ENCODE results near the gene PPDPF. TPM values are rescaled to one million over a fixed set of nuclear protein-coding genes. Genes with fewer than 3 reads are reported as not detected.

Gene PPDPF
- total RNA-seq, 2 donors from 2014 or later, result 66.4 to 96.9 TPM

- no peaks in the 10 kb centered on the region for H3K9me3 Mint-ChIP-seq
- no peaks in the 10 kb centered on the region for H3K36me3 Mint-ChIP-seq
- DNase-seq (ENCODE audit: low spot score), result no peak
- no peak overlapping the region for H3K4me3 Mint-ChIP-seq
- H3K27ac Mint-ChIP-seq, result no peak overlapping the region
- H3K4me1 Mint-ChIP-seq (ENCODE audit: low read depth in 2 of 2), result peaks cover 0 to 4% of the 10 kb centered on the region in 2 donors
- peaks cover 0 to 4% of the 10 kb centered on the region in 2 donors for H3K27me3 Mint-ChIP-seq
- ATAC-seq, result no peak
Measured at GRCh38 chr20:63529180-63529860, 8.8 kb downstream of the PPDPF start.

DNA sequence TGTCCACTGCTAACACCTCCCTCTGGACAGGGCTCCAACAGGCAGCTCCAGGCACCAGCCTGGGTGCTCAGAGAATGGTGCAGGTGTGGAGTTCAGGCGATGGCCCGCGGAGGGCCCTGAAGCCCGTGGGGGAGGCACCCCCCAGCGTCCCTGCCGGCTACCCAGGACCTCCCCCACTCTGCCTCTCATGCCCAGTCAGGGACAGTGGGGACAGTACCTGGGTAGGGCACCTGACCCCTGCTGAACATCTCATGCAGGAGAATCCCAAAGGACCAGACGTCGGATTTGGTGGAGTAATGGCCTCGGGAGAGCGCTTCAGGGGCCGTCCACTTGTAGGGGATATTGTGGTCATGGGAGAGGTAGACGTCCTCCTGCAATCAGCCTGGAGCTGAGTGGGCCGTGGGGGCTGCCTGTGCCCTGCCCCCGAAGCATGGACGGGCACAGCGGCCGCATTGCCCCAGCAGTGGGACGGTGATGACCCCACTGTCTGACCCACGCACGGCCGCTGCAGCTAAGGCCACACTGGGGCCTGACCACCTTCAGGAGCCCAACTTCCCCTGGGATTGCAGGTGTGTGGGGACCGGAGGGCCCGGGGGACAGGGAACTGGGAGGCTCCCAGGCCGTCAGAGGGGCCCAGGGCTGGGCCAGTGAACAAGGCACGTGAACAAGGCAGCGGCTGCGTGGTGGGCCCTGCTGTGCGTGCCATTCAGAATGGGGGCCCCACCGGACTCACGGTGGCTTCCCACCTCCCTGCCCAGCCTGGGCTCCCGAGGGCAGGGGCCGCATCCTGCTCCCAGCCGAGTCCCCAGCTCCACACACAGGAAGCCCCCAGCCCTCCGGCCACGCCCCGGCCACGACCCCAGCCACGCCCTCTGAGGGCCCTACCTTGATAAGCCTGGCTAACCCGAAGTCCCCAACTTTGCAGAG, 9.6 kb downstream of the PPDPF start:
- no peak for ATAC-seq
- Mint-ChIP-seq H3K27me3 (peaks cover 0 to 4% of the 10 kb centered on the region in 2 donors), H3K4me3 (no peak overlapping the region), H3K9me3 (no peaks in the 10 kb centered on the region), H3K4me1 (ENCODE audit: low read depth in 2 of 2) (peaks cover 0 to 4% of the 10 kb centered on the region in 2 donors), H3K36me3 (no peaks in the 10 kb centered on the region), H3K27ac (no peak overlapping the region)
- DNase-seq (ENCODE audit: low spot score), result peak; percentile 31

DNA sequence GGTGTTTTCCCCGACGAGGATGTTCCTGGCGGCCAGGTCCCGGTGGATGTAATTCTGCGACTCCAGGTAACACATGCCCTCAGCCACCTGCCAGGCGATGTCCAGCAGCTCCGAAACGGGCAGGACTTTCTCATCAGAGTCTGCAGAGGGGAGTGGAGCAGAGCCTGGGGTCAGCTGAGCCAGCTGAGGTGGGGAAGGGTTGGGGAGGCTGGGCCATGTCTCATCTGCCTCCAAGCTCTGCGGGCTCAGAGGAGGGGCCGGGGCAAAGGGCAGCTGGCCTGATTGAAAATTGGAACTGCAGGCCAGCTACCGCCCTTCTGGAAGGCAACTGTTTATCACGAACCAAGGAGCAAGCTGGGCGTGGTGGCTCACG, 10.2 kb downstream of the PPDPF start:
- Mint-ChIP-seq H3K4me1 (ENCODE audit: low read depth in 2 of 2) (peaks cover 0 to 4% of the 10 kb centered on the region in 2 donors), H3K36me3 (no peaks in the 10 kb centered on the region), H3K27ac (no peak overlapping the region), H3K27me3 (peaks cover 0 to 4% of the 10 kb centered on the region in 2 donors), H3K4me3 (no peak overlapping the region), H3K9me3 (no peaks in the 10 kb centered on the region)
- ATAC-seq, result no peak
- DNase-seq (ENCODE audit: low spot score), result peak; percentile 41

DNA sequence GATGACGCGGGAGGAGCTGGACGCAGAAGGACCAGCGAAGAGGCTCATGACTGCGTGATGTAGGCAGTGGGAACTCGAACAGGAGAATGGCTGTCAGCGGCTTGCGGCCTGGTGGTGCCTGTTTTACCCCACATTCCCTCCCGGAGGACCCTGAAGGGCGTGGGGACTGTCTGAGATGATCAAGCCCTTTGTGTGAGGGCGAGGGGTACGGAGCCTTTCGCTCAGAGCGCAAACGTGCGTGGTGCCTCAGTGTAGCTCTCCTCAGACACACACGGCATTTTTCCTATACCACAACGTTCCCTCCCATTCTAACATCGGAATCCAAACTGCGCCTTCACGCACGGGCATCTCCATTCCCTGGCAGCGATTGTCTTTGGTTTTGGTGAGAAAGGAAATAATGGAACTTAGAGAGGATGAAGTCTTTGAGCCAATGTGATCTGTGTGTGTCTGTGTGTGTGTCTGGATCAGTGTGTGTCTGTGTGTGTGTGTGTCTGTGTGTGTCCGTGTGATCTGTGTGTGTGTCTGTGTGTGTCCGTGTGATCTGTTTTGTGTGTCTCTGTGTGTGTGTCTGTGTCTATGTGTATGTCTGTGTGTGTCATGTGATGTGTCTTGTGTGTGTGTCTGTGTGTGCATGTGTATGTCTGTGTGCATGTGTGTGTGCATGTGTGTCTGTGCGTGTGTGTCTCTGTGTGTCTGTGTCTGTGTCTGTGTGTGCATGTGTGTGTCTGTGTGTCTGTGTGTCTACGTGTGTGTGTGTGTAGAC, 11.3 kb downstream of the PPDPF start:
- no peaks in the 10 kb centered on the region for H3K36me3 Mint-ChIP-seq
- ATAC-seq, result no peak
- H3K4me3 Mint-ChIP-seq, result no peak overlapping the region
- no peaks in the 10 kb centered on the region for H3K9me3 Mint-ChIP-seq
- no peak overlapping the region for H3K27ac Mint-ChIP-seq
- H3K4me1 Mint-ChIP-seq (ENCODE audit: low read depth in 2 of 2), result peaks cover 0 to 7% of the 10 kb centered on the region in 2 donors
- peaks cover 0 to 4% of the 10 kb centered on the region in 2 donors for H3K27me3 Mint-ChIP-seq
- peak; percentile 55 for DNase-seq (ENCODE audit: low spot score)

DNA sequence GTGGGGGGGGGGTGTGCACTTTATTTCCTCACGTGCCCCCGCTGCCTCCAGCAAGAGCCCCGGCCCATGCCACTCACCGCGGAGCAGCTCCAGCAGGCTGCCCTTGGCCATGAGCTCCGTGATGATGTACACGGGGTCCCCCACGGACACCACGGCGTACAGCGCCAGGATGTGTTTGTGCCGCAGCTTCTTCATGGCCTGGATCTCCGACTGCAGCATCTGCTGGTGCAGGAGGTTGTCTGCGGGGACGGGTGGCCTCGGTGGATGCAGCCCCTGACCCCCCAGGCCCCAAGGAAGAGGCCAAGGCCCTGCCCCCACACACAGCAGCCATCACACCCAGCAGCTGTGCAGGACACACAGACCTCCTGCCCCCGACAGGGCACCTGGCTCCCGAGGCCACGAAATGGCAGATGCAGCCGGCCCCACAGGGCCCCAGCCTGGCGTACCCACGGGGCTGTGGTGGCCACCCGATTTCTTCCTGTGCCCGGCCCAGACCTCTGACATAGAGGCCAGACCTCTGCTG, 11.9 kb downstream of the PPDPF start:
- no peaks in the 10 kb centered on the region for H3K36me3 Mint-ChIP-seq
- DNase-seq (ENCODE audit: low spot score) (peak; percentile 51), ATAC-seq (no peak)
- H3K4me3 Mint-ChIP-seq, result no peak overlapping the region
- peaks cover 0 to 10% of the 10 kb centered on the region in 2 donors for H3K4me1 Mint-ChIP-seq (ENCODE audit: low read depth in 2 of 2)
- no peaks in the 10 kb centered on the region for H3K9me3 Mint-ChIP-seq
- peaks cover 0 to 4% of the 10 kb centered on the region in 2 donors for H3K27me3 Mint-ChIP-seq
- no peak overlapping the region for H3K27ac Mint-ChIP-seq

GRCh38 chr20:63533388-63533787, 12.8 kb downstream of the PPDPF start:
- ATAC-seq, result no peak
- H3K9me3 Mint-ChIP-seq, result no peaks in the 10 kb centered on the region
- peaks cover 0 to 4% of the 10 kb centered on the region in 2 donors for H3K27me3 Mint-ChIP-seq
- H3K36me3 Mint-ChIP-seq, result no peaks in the 10 kb centered on the region
- no peak overlapping the region for H3K4me3 Mint-ChIP-seq
- DNase-seq (ENCODE audit: low spot score), result peak; percentile 56
- H3K4me1 Mint-ChIP-seq (ENCODE audit: low read depth in 2 of 2), result peaks cover 0 to 16% of the 10 kb centered on the region in 2 donors
- no peak overlapping the region for H3K27ac Mint-ChIP-seq

DNA sequence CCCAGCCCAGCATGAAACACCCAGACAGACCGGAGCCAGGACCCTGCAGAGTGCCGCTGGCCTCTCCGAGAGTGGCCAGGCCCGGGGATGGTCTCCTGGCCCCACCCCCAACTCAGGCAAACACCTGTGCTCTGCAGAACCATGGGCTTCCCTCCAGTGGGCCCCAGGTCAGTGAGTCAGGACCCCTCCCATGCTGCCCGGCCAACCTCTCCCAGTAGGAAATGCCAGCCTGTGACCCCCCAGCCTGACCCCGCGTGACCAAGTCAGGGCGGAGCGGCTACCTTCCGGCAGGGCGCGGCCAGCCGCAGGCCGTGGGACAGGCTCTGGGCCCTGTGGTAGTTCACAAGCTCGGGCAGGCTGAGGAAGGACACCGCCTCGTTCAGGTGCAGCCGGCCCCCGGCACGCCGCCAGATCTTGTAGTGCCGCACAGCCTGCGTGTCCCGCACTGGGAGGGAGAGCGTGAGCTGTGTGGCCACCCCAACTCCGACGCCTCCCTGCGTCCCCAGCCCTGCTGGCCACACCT, 13.4 kb downstream of the PPDPF start:
- Mint-ChIP-seq H3K27ac (no peak overlapping the region), H3K27me3 (peaks cover 0 to 4% of the 10 kb centered on the region in 2 donors), H3K4me1 (ENCODE audit: low read depth in 2 of 2) (peaks cover 0 to 16% of the 10 kb centered on the region in 2 donors), H3K4me3 (no peak overlapping the region), H3K36me3 (no peaks in the 10 kb centered on the region), H3K9me3 (no peaks in the 10 kb centered on the region)
- ATAC-seq (no peak), DNase-seq (ENCODE audit: low spot score) (peak; percentile 58)

DNA sequence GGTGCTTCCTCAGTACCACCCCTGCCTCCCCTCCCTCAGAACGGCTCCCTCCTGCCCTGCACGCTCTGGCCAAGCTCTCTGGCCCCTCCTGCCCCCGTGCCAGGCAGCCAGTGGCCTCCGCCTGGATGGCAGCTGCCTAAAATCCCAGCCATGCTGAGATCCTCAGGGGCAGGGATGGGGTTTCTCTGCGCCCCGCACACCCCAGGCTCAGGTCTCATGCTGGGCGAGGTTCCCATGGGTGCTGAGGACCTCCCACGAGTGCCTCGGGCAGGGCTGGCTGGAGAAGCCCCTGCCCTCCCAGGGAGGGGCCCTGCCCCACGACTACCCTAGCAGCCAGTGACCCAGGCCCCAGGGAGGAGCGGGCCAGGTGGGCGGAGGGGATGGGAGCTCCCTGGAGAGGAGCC, 13.9 kb downstream of the PPDPF start:
- ATAC-seq (no peak), DNase-seq (ENCODE audit: low spot score) (peak; percentile 59)
- H3K36me3 Mint-ChIP-seq, result no peaks in the 10 kb centered on the region
- no peak overlapping the region for H3K4me3 Mint-ChIP-seq
- no peaks in the 10 kb centered on the region for H3K9me3 Mint-ChIP-seq
- peaks cover 0 to 4% of the 10 kb centered on the region in 2 donors for H3K27me3 Mint-ChIP-seq
- H3K27ac Mint-ChIP-seq, result no peak overlapping the region
- peaks cover 0 to 16% of the 10 kb centered on the region in 2 donors for H3K4me1 Mint-ChIP-seq (ENCODE audit: low read depth in 2 of 2)

DNA sequence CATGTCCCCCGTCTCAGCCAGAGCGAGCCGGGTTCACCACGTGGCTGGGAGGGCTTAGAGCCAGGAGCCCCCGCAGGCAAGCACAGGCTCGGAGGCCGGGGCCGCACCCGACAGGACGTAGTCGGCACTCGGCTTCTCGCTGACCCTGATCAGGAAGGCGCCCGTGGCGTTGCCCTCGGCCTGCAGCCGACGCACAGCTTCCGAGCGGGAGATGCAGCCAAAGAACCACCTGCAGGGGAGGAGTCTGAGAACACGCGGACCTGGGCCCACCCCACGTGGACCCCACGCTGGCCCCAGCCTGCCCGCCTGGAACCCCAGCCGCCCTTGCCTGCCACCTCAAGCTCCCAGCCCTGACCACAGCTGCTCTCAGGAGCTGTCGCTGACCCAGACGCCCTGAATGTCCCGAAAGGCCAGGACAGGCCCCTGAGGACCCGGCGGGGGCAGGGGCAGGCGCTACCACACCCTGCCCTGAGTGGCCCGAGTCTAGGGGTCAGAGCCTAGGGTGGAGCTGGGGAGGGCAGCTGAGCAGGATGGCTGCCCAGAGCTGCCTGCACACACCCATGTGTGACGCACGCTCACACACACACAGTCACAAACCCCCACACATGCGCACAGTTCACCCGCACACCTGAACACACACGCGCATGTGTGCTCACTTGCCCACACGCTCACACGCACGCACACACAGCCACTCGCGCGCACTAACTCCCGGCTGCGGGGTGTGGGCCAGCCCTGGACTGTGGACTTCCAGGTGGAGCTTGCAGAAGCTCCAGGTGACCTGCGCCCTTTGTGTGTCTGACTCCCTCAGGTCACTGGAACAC, 14.5 kb downstream of the PPDPF start:
- Mint-ChIP-seq H3K27ac (no peak overlapping the region), H3K4me3 (no peak overlapping the region), H3K27me3 (peaks cover 0 to 4% of the 10 kb centered on the region in 2 donors), H3K4me1 (ENCODE audit: low read depth in 2 of 2) (peaks cover 0 to 16% of the 10 kb centered on the region in 2 donors), H3K36me3 (no peaks in the 10 kb centered on the region), H3K9me3 (no peaks in the 10 kb centered on the region)
- DNase-seq (ENCODE audit: low spot score) (peak; percentile 34), ATAC-seq (no peak)

GRCh38 chr20:63536241-63536977, 15.8 kb downstream of the PPDPF start:
- Mint-ChIP-seq H3K9me3 (no peaks in the 10 kb centered on the region), H3K27me3 (peaks cover 0 to 4% of the 10 kb centered on the region in 2 donors), H3K4me3 (no peak overlapping the region), H3K4me1 (ENCODE audit: low read depth in 2 of 2) (peaks cover 0 to 16% of the 10 kb centered on the region in 2 donors), H3K27ac (no peak overlapping the region), H3K36me3 (no peaks in the 10 kb centered on the region)
- DNase-seq (ENCODE audit: low spot score) (peak; percentile 54), ATAC-seq (no peak)

- peaks cover 0 to 2% of the 10 kb centered on the region in 2 donors for H3K27me3 Mint-ChIP-seq
- ATAC-seq (no peak), DNase-seq (ENCODE audit: low spot score) (peak; percentile 51)
- peak within 1 kb of the TSS; percentile 76 for H3K4me3 Mint-ChIP-seq
- peak within 1 kb of the TSS; percentile 63 to 73 for H3K27ac Mint-ChIP-seq
- H3K9me3 Mint-ChIP-seq, result no peaks in the 10 kb centered on the region
- H3K4me1 Mint-ChIP-seq (ENCODE audit: low read depth in 2 of 2), result peaks cover 0 to 14% of the 10 kb centered on the region in 2 donors
- H3K36me3 Mint-ChIP-seq, result no peaks in the 10 kb centered on the region
Measured at GRCh38 chr20:63536997-63537524, 16.5 kb downstream of the PPDPF start, which contains the start of gene PTK6. Gene PTK6, minus strand, starts transcription at chr20:63537376. Its CDS starts 62 bp downstream, at chr20:63537314.

Data from natural killer cell treated with Interleukin-12 subunit alpha and Interleukin-12 subunit beta and Interleukin-15 and Interleukin-18, amount 100 ng/mL, for 72 hours (primary cell).